SU-DHL-6 (cell line): Measurements from ENCODE around the gene TLCD3B.

Experiments
- CTCF ChIP-seq: fragments of 200-600 bp; sonication (generic); IDR thresholded peaks from one replicate; pipeline ENCODE4 v1.5.1; 2017; ENCODE audit warnings: antibody characterized with exemption, mild to moderate bottlenecking, low read length, moderate library complexity; ENCODE audit not compliant: insufficient read depth, poor library complexity, severe bottlenecking
- EZH2phosphoT487 ChIP-seq: fragments of 200-600 bp; sonication (generic), shearing (Covaris generic); conservative IDR thresholded peaks from 2 replicates; pipeline ENCODE4 v1.6.1; 2018; ENCODE audit warnings: mild to moderate bottlenecking, antibody characterized with exemption, low read length, moderate library complexity, mixed read lengths

- TF ChIP-seq CTCF = no peak
- TF ChIP-seq EZH2phosphoT487 = no peak
Measured at GRCh38 chr16:29994600-29995323, 36.3 kb downstream of the TLCD3B start.
